HepG2 (cell line): ENCODE data around the gene PARVB. TPM values are rescaled to one million over a fixed set of nuclear protein-coding genes. Genes with fewer than 3 reads are reported as not detected.

Source experiments
- ATAC-seq: fragments of 200-7000 bp; cut with Tn5 transposase; 3 replicates; pipeline ENCODE4 v1.9.1; 2020; ENCODE audit warnings: mild to moderate bottlenecking, moderate library complexity
- BruUV-seq: library from RNA; stranded (reverse); fragments of 400-500 nt; replicated peaks from 2 replicates; lab custom pipeline; 2021; lab: Mats Ljungman, UMichigan
- CTCF ChIA-PET: fragments of 300-600 bp; formaldehyde crosslinking; extraction: SDS; loops from one replicate; lab custom pipeline; 2021; ENCODE audit warnings: low total read pairs, inconsistent platforms, low intra/inter-chr PET ratio; lab: Yijun Ruan, JAX
- POLR2A ChIA-PET: fragments of 350-600 bp; sonication (Branson Sonifier 250); formaldehyde crosslinking; loops from one replicate; lab custom pipeline; 2020; ENCODE audit warnings: antibody characterized with exemption, inconsistent platforms; lab: Yijun Ruan, JAX
- DNase-seq: peaks from one replicate; pipeline ENCODE4 v3.0.0-alpha.2; 2015; ENCODE audit warnings: low spot score
- FAIRE-seq: peaks from 3 replicates; lab custom pipeline; 2011; peaks lifted over from hg19 to GRCh38; lab: Jason Lieb, UNC
- H2AFZ ChIP-seq: one replicate; pipeline ENCODE4 v1.6.1; 2011; ENCODE audit warnings: low read length, inconsistent platforms
- H3K27ac ChIP-seq: fragments of 300-600 bp; 3 replicates; pipeline ENCODE4 v1.8.0; 2011; ENCODE audit warnings: mixed run types, mild to moderate bottlenecking, mixed read lengths, low read length, inconsistent platforms; ENCODE audit not compliant: insufficient read depth; ENCODE audit errors: extremely low read length
- H3K27me3 ChIP-seq, 2 experiments: fragments of 200-600 bp in 1 of 2; 2 replicates in 1 of 2; 3 replicates in 1 of 2; pipeline versions ENCODE4 v1.6.0 to v1.8.0; 2011; ENCODE audit warnings: low read length in 2 of 2, mild to moderate bottlenecking in 2 of 2, moderate library complexity in 2 of 2, inconsistent platforms in 1 of 2; ENCODE audit not compliant: insufficient read depth in 2 of 2, control insufficient read depth in 1 of 2
- H3K36me3 ChIP-seq, 2 experiments: fragments of 200-600 bp in 1 of 2; replicated peaks in 1 of 2; 2 replicates in 1 of 2; 3 replicates in 1 of 2; pipeline versions ENCODE4 v1.5.1 to v1.8.0; 2011; ENCODE audit warnings: low read length in 2 of 2, inconsistent platforms in 1 of 2; ENCODE audit not compliant: insufficient read depth in 2 of 2, control insufficient read depth in 1 of 2
- H3K4me1 ChIP-seq: 2 replicates; pipeline ENCODE4 v1.5.1; 2012; ENCODE audit warnings: low read length, inconsistent platforms; ENCODE audit not compliant: insufficient read depth
- H3K4me2 ChIP-seq: 2 replicates; pipeline ENCODE4 v1.6.0; 2011; ENCODE audit warnings: low read depth, low read length, inconsistent platforms
- H3K4me3 ChIP-seq, 3 experiments: fragments of 200-600 bp in 1 of 3; sonication (generic), shearing (Covaris generic) in 1 of 3; replicated peaks in 1 of 3; 2 replicates each; pipeline ENCODE4 v1.5.1; 2011 to 2016; ENCODE audit warnings: low read length in 3 of 3, inconsistent platforms in 2 of 3, low read depth in 2 of 3, mild to moderate bottlenecking in 2 of 3, control low read depth in 1 of 3, mixed read lengths in 1 of 3; ENCODE audit not compliant: insufficient read depth in 1 of 3
- H3K79me2 ChIP-seq: one replicate; pipeline ENCODE4 v1.6.1; 2011; ENCODE audit warnings: low read length, inconsistent platforms; ENCODE audit not compliant: insufficient read depth
- H3K9ac ChIP-seq: 2 replicates; pipeline ENCODE4 v1.6.0; 2011; ENCODE audit warnings: mild to moderate bottlenecking, low read depth, low read length, inconsistent platforms; ENCODE audit not compliant: insufficient read depth
- H3K9me3 ChIP-seq: 2 replicates; pipeline ENCODE4 v1.5.1; 2012; ENCODE audit warnings: mild to moderate bottlenecking, low read length
- H4K20me1 ChIP-seq: 2 replicates; pipeline ENCODE4 v1.6.0; 2011; ENCODE audit warnings: inconsistent platforms, mild to moderate bottlenecking, low read length, moderate library complexity; ENCODE audit not compliant: insufficient read depth
- BRD4 ChIP-seq: sonication (generic); formaldehyde crosslinking; IDR thresholded peaks from 2 replicates; pipeline ENCODE4 v1.4.0; 2020; ENCODE audit warnings: missing genetic modification reagents
- HIC2 ChIP-seq: sonication (generic); formaldehyde crosslinking; IDR thresholded peaks from 2 replicates; pipeline ENCODE4 v1.9.0; 2022; ENCODE audit warnings: low read depth, missing genetic modification reagents
- KAT7 ChIP-seq: IDR thresholded peaks from 2 replicates; pipeline ENCODE4 v1.6.1; 2018; ENCODE audit warnings: borderline replicate concordance, missing compliant biosample characterization
- SATB2 ChIP-seq: sonication (generic); formaldehyde crosslinking; IDR thresholded peaks from 2 replicates; pipeline ENCODE4 v1.5.0; 2020; ENCODE audit warnings: missing genetic modification reagents
- ZFP36L2 ChIP-seq: sonication (generic); formaldehyde crosslinking; IDR thresholded peaks from 2 replicates; pipeline ENCODE4 v1.4.0; 2020; ENCODE audit warnings: missing genetic modification reagents
- ZNF609 ChIP-seq: sonication (generic); formaldehyde crosslinking; IDR thresholded peaks from 2 replicates; pipeline ENCODE4 v1.4.0; 2020; ENCODE audit warnings: mild to moderate bottlenecking, missing genetic modification reagents, borderline replicate concordance
- ZNF639 ChIP-seq: conservative IDR thresholded peaks from 2 replicates; pipeline ENCODE4 v1.6.1; 2018; ENCODE audit warnings: missing genetic modification reagents
- WGBS: methylation state at CpG from one replicate; pipeline ENCODE4 v1.1.6; 2017; ENCODE audit warnings: low lambda C conversion rate; 5-methylcytosine and 5-hydroxymethylcytosine counted together
- in situ Hi-C: cut with HindIII; loops from 2 replicates; pipeline ENCODE4 v1.10.0; 2017; ENCODE audit warnings: low pct_unique_long_range_greater_than_20kb; ENCODE audit not compliant: extremely low pct_ligation_motif_present
- intact Hi-C: fragments of 100-400 bp; cut with micrococcal nuclease; formaldehyde crosslinking; loops from one replicate; pipeline ENCODE4 v1.10.0; 2022; ENCODE audit not compliant: unreplicated experiment
- polyA plus RNA-seq, 8 experiments: library from polyadenylated mRNA; depleted of rRNA in 3 of 8; stranded (reverse) in 7 of 8; unstranded in 1 of 8; fragments of >200 nt; fragmentation: Illumina TruSeq in 4 of 8; extraction: Trizol in 4 of 8; gene quantifications; 2 replicates each; pipeline versions ENCODE4 v1.2.1 to v1.2.3, GENCODE V29; 2011 to 2016; ENCODE audit warnings: low read depth in 4 of 8, missing spikeins in 1 of 8, mixed read lengths in 1 of 8; ENCODE audit not compliant: insufficient read depth in 1 of 8
- total RNA-seq, 5 experiments: library from RNA; depleted of rRNA; stranded (reverse); fragments of >200 nt; fragmentation: Illumina TruSeq; extraction: Trizol; gene quantifications; 2 replicates each; pipeline ENCODE4 v1.2.3, GENCODE V29; 2016; ENCODE audit warnings: low read depth in 1 of 5

The PARVB gene
- total and polyA plus RNA-seq, 2 of the 13 experiments (the other 11 are each of a cell fraction or from before 2014, with no cell fraction given), result 0.11 to 0.15 TPM

GRCh38 chr22:44188986-44189630, 165.0 kb downstream of the PARVB start (continued):
- no peak for TF ChIP-seq ZNF609

GRCh38 chr22:44190381-44190976, 166.4 kb downstream of the PARVB start:
- Histone ChIP-seq H2AFZ (no peak overlapping the region), H3K79me2 (no peaks in the 10 kb centered on the region)
- TF ChIP-seq HIC2 (CRISPR knock-in tag) (no peak), ZNF639 (CRISPR knock-in tag) (no peak), SATB2 (CRISPR knock-in tag) (no peak), ZFP36L2 (CRISPR knock-in tag) (no peak), KAT7 (CRISPR knock-in tag) (no peak), BRD4 (CRISPR knock-in tag) (no peak)
- TF ChIP-seq, all 625 proteins: peak for 0
- ChIA-PET CTCF (no interaction called here), POLR2A (no interaction called here)
- Histone ChIP-seq H3K36me3 (no peaks in the 10 kb centered on the region), H3K4me3 (no peak overlapping the region), H3K4me2 (no peak overlapping the region), H4K20me1 (no peaks in the 10 kb centered on the region), H3K27ac (no peak overlapping the region), H3K4me1 (no peaks in the 10 kb centered on the region), H3K9ac (no peak overlapping the region), H3K27me3 (peaks cover 1 to 11% of the 10 kb centered on the region in 2 experiments; a peak in 3 of 5 replicates), H3K9me3 (no peaks in the 10 kb centered on the region)
- whole genome bisulfite sequencing, result 6% methylated on average over 10 of the region's 12 CpGs
- ATAC-seq (no peak), FAIRE-seq (no peak), DNase-seq (no peak)
- in situ Hi-C loops, result no loop called here
- BruUV-seq, result no TSS peak
- intact Hi-C loops, result no loop called here
